Measurements from ENCODE around the gene ELFN1. TPM values are rescaled to one million over a fixed set of nuclear protein-coding genes. Genes with fewer than 3 reads are reported as not detected.

ELFN1 gene
- total RNA-seq, 4 donors from 2014 or later: 0.38 to 3.3 (median 0.48) TPM

GRCh38 chr7:1732645-1733044, 62.6 kb downstream of the ELFN1 start:
- no peaks in the 10 kb centered on the region for H3K36me3 ChIP-seq
- H3K27ac ChIP-seq: no peak overlapping the region
- no peaks in the 10 kb centered on the region for H3K4me1 ChIP-seq
- 80 to 84% methylated on average over 10 of the region's 10 CpGs for WGBS, 2 donors
- no peak for TF ChIP-seq POLR2A (IDR thresholded peaks at IDR 0.05)
- TF ChIP-seq, protein P1, sequence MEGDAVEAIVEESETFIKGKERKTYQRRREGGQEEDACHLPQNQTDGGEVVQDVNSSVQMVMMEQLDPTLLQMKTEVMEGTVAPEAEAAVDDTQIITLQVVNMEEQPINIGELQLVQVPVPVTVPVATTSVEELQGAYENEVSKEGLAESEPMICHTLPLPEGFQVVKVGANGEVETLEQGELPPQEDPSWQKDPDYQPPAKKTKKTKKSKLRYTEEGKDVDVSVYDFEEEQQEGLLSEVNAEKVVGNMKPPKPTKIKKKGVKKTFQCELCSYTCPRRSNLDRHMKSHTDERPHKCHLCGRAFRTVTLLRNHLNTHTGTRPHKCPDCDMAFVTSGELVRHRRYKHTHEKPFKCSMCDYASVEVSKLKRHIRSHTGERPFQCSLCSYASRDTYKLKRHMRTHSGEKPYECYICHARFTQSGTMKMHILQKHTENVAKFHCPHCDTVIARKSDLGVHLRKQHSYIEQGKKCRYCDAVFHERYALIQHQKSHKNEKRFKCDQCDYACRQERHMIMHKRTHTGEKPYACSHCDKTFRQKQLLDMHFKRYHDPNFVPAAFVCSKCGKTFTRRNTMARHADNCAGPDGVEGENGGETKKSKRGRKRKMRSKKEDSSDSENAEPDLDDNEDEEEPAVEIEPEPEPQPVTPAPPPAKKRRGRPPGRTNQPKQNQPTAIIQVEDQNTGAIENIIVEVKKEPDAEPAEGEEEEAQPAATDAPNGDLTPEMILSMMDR (IDR thresholded peaks at IDR 0.05): no peak
- DNase-seq: no peak
- intact Hi-C loops (cut with DNase I): no loop called here
- peaks cover 0 to 15% (median 14%) of the 10 kb centered on the region in 3 donors for H3K9me3 ChIP-seq
- peaks cover 0 to 35% (median 0%) of the 10 kb centered on the region in 4 donors for H3K27me3 ChIP-seq
- no peak overlapping the region for H3K4me3 ChIP-seq

- H3K27ac ChIP-seq: no peak overlapping the region
- H3K27me3 ChIP-seq: peaks cover 0 to 29% (median 0%) of the 10 kb centered on the region in 4 donors
- H3K4me1 ChIP-seq: no peaks in the 10 kb centered on the region
- peaks cover 0 to 15% (median 14%) of the 10 kb centered on the region in 3 donors for H3K9me3 ChIP-seq
- H3K36me3 ChIP-seq: no peaks in the 10 kb centered on the region
- WGBS, 2 donors: 77 to 82% methylated on average over 9 to 12 of the region's 19 CpGs
- no peak for TF ChIP-seq POLR2A (IDR thresholded peaks at IDR 0.05)
- TF ChIP-seq, protein P1 (IDR thresholded peaks at IDR 0.05): no peak
- H3K4me3 ChIP-seq: no peak overlapping the region
- intact Hi-C loops (cut with DNase I): no loop called here
- no peak for DNase-seq
Observed at GRCh38 chr7:1733206-1733907, 63.3 kb downstream of the ELFN1 start.

DNA sequence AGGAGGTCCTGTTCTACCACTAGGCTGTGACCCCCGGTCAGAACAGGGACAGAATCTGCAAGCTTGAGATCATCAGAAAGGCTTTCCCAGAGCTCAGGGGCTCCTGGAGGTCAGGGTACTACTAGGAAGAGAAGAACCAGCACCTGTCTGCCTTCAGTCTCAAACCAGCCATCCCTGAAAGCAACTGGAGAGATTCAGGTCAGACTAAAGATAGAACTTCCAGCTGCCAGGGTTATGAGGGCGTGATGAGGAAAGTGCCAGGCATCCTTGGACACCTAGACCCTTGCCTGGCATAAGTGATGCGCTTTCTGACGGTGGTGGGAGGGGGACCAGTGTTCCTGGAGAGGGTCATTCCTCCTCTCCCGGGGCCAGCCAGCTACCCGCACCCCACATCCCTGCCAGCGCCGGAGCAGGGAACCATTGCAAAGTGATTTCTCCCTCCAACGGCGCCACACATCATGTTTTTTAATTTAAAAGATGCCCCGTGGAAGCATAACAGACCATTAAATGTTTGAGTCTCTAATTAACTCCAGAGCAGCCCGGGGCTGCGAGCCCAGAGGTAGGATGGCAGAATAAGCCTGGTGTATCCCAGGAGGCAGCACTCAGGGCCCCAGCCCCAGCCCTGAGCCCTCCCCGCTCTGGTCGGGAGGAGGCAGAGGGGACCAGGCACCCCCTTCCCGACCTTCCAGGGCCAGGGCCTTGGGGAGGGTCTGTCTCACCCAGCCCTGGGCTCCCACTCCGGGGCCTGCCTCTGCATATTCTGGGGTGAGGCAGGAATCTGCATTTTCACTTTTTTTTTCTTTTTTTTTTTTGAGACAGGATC, 64.0 kb downstream of the ELFN1 start:
- Histone ChIP-seq H3K4me1 (no peaks in the 10 kb centered on the region), H3K9me3 (peaks cover 0 to 10% (median 8%) of the 10 kb centered on the region in 3 donors), H3K36me3 (no peaks in the 10 kb centered on the region), H3K27me3 (peaks cover 0 to 31% (median 0%) of the 10 kb centered on the region in 4 donors), H3K27ac (no peak overlapping the region), H3K4me3 (no peak overlapping the region)
- 84 to 87% methylated on average over 8 to 14 of the region's 17 CpGs for whole genome bisulfite sequencing, 2 donors
- TF ChIP-seq, protein P1 (IDR thresholded peaks at IDR 0.05): no peak
- no peak for TF ChIP-seq POLR2A (IDR thresholded peaks at IDR 0.05)
- intact Hi-C loops (cut with DNase I): no loop called here
- no peak for DNase-seq

DNA sequence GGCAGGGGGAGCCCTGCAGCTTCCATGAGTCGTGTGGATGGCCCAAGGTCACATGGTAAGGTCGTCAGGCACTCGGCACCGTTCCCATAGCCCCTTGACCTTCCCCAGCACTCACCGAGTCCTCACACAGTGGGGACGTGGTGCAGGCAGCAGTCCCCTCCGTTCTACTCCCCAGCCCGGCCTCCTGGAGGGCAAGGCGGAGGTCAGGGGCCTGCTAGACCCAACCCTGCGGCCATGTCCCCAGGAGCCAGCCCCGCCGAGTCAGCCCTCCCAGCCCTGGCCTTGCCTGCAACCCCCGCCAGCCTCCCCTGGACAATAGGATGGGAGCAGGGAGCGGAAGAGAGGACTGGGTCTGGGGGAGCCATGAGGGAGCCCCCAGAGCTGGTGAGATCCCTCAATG, 65.2 kb downstream of the ELFN1 start:
- 100% methylated on average over 1 of the region's 14 CpGs; no CpG with 5 or more reads in 1 of the 2 donors for WGBS, 2 donors
- no peak overlapping the region for H3K27ac ChIP-seq
- DNase-seq: no peak
- peaks cover 0 to 37% (median 0%) of the 10 kb centered on the region in 4 donors for H3K27me3 ChIP-seq
- no peaks in the 10 kb centered on the region for H3K4me1 ChIP-seq
- H3K9me3 ChIP-seq: no peaks in the 10 kb centered on the region
- intact Hi-C loops (cut with DNase I): no loop called here
- no peaks in the 10 kb centered on the region for H3K36me3 ChIP-seq
- no peak for TF ChIP-seq POLR2A (IDR thresholded peaks at IDR 0.05)
- TF ChIP-seq, protein P1 (IDR thresholded peaks at IDR 0.05): no peak
- H3K4me3 ChIP-seq: no peak overlapping the region

All from esophagus squamous epithelium (tissue), 5 donors.